ENCODE data around the gene MEF2A. TPM values are rescaled to one million over a fixed set of nuclear protein-coding genes. Genes with fewer than 3 reads are reported as not detected.

Gene MEF2A
- total RNA-seq, 1 donor from 2014 or later = 75.9 TPM

GRCh38 chr15:99594916-99595315 lies 29.1 kb downstream of the MEF2A start:
- ATAC-seq (no peak), DNase-seq (ENCODE audit: low spot score) (no peak)
- intact Hi-C loops (cut with DNase I) = no loop called here

GRCh38 chr15:99598296-99598695 lies 32.5 kb downstream of the MEF2A start:
- DNase-seq (ENCODE audit: low spot score) = no peak
- ATAC-seq = no peak
- intact Hi-C loops (cut with DNase I) = no loop called here

DNA sequence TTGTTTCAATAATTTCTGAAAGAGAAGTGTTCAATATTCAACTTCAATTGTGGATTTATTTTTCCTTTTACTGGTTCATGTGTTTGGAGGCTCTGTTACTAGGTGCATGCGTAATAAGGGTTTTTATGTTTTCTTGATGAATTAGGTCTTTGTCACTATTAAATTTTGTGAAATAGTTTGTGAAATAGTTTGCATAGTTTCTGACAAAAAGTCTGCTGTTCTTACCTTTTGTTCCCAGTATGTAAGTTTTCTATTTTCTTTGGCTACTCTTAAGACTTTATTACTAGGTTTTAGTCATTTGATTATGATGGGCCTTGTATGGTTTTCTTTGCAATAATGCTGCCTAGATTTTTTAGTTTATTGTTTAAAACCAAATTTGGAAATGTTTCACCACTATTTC lies 38.0 kb downstream of the MEF2A start:
- DNase-seq (ENCODE audit: low spot score) (no peak), ATAC-seq (peak; percentile 59)
- intact Hi-C loops (cut with DNase I) = no loop called here

GRCh38 chr15:99604865-99605264 lies 39.1 kb downstream of the MEF2A start:
- ATAC-seq = no peak

DNA sequence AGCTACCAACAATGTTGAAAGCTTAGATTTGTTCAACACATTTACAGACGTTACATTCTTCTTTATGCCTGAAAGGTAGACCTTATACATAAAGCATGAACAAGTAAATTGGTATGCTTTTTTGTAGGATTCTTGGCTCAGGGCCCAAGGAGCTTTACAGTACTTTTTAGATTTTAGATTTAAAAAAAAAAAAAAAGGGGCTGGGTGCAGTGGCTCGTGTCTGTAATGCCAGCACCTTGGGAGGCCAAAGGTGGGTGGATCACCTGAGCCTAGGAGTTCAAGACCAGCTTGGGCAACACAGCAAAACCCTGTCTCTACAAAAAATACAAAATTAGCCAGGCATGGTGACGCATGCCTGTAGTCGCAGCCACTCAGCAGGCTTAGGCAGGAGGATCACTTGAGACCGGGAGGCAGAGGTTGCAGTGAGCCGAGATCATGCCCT lies 39.7 kb downstream of the MEF2A start:
- intact Hi-C loops (cut with DNase I) = no loop called here
- no peak for DNase-seq (ENCODE audit: low spot score)
- no peak for ATAC-seq

More at GRCh38 chr15:99604865-99605264, 39.1 kb downstream of the MEF2A start:
- DNase-seq (ENCODE audit: low spot score) = no peak
- intact Hi-C loops (cut with DNase I) = no loop called here

DNA sequence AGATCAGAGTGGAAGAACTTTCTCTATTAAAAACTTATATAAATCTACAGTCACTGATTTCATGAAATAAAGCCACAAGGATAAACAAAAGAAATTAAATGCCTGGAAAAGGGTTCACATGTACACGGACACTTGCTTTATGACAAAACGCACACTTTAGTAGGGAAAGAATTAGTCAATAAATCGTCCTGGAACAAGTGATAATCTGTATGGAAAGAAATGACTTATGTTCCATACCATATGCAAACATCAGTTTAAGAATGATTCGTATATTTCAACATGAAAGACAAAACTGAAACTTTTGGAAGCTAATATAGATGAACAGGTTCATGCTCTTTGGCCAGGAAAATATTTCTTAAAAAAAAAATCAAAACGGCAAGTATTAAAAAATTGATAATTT lies 40.2 kb downstream of the MEF2A start:
- ATAC-seq (no peak), DNase-seq (ENCODE audit: low spot score) (no peak)
- intact Hi-C loops (cut with DNase I) = no loop called here

DNA sequence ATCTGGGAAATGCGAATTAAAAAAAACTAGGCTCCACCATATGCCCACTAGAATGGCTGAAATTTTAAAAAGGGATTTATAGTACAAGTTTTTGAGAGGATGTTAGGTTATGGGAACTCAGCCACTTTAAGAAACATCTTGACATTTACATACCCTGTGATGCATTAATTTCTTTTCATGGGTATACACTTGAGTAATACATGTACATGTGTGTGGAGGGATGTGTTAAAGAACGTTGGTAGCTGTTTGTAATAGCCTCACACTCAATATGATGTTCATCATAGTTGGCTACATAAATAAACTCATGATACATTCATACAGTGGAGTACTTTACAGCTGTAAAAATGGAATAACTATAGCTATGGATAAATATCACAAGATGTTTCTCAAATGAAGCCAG lies 40.9 kb downstream of the MEF2A start:
- ATAC-seq (no peak), DNase-seq (ENCODE audit: low spot score) (no peak)
- intact Hi-C loops (cut with DNase I) = no loop called here

- ATAC-seq = no peak
- no peak for DNase-seq (ENCODE audit: low spot score)
- intact Hi-C loops (cut with DNase I) = no loop called here
Measured at GRCh38 chr15:99613481-99613880, 47.7 kb downstream of the MEF2A start.

GRCh38 chr15:99613887-99614647 lies 48.3 kb downstream of the MEF2A start:
- ATAC-seq (peak; percentile 89), DNase-seq (ENCODE audit: low spot score) (no peak)
- intact Hi-C loops (cut with DNase I) = no loop called here

- intact Hi-C loops (cut with DNase I) = no loop called here
- peak; percentile 82 for ATAC-seq
- DNase-seq (ENCODE audit: low spot score) = no peak
Measured at GRCh38 chr15:99614749-99615288, 49.0 kb downstream of the MEF2A start.

- intact Hi-C loops (cut with DNase I) = no loop called here
- no peak for DNase-seq (ENCODE audit: low spot score)
- ATAC-seq = no peak
Measured at GRCh38 chr15:99615460-99615859, 49.7 kb downstream of the MEF2A start.

DNA sequence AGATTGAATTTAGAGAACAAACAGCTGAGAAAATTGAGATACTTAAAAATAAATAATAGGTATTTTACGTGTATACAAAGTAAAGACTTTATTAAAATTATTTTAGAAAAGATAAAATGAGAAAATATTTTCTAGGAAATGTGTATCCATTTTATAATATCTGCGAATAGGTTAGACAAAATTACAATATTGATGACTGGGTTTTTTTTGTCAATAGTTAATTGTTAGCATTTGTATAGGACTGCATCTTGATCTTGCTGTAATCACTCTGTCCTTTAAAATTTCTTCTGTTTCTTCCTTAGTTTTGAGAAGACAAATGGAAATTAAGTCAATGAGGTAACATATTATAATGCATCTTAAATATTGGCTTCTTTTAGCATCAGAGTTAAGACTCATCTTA lies 50.3 kb downstream of the MEF2A start:
- ATAC-seq (no peak), DNase-seq (ENCODE audit: low spot score) (no peak)
- intact Hi-C loops (cut with DNase I) = no loop called here

- intact Hi-C loops (cut with DNase I) = no loop called here
- DNase-seq (ENCODE audit: low spot score) (no peak), ATAC-seq (no peak)
Measured at GRCh38 chr15:99616773-99617342, 51.1 kb downstream of the MEF2A start.

DNA sequence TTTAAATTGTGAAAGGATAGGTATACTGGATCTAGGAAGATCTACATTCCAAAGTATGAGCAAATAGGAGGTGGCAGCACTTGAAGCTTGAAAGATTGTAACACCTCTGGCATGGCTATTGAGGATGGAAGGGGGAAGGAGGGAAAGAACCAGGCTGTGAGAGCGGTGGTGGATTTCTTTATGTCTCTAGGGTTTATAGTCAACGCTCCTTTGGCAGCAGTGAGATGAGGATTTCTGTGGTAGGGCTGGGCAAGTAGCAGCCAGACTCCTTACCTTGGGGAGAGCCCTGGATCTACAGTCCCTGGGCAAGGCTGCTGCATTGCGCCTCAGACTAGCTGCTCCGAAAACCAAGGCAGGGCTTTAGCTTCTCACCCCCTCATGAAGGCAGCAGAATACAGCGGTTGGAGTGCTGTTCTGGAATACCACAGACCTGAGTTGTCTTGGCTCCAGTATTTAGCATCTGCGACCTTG lies 53.2 kb downstream of the MEF2A start:
- intact Hi-C loops (cut with DNase I) = no loop called here

GRCh38 chr15:99619712-99620111 lies 53.9 kb downstream of the MEF2A start:
- DNase-seq (ENCODE audit: low spot score) = no peak
- ATAC-seq = no peak
- intact Hi-C loops (cut with DNase I) = no loop called here

More for the DNA sequence above, 53.2 kb downstream of the MEF2A start:
- DNase-seq (ENCODE audit: low spot score) = no peak
- ATAC-seq = no peak

GRCh38 chr15:99620178-99620577 lies 54.4 kb downstream of the MEF2A start:
- DNase-seq (ENCODE audit: low spot score) (no peak), ATAC-seq (no peak)

DNA sequence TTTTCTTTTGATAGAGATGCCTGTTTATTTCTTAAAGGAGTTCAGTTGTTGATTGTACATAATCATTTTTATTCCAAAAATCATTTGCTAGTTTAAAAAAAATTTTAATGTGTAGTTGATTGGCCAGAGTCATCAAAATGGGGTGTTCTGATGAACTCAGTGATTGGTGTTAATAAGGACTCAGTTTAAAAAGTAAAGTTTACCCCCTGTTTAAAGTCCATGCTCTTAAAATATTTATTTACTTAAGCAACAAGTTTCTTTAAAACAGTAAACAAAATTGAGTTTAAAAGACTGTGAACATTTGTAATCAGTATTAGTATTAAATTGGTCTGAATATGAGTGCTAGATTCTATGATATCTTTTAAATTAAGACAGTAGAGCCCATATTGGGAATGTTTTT lies 56.0 kb downstream of the MEF2A start:
- DNase-seq (ENCODE audit: low spot score) (no peak), ATAC-seq (no peak)
- intact Hi-C loops (cut with DNase I) = no loop called here

More at GRCh38 chr15:99620178-99620577, 54.4 kb downstream of the MEF2A start:
- intact Hi-C loops (cut with DNase I) = no loop called here

DNA sequence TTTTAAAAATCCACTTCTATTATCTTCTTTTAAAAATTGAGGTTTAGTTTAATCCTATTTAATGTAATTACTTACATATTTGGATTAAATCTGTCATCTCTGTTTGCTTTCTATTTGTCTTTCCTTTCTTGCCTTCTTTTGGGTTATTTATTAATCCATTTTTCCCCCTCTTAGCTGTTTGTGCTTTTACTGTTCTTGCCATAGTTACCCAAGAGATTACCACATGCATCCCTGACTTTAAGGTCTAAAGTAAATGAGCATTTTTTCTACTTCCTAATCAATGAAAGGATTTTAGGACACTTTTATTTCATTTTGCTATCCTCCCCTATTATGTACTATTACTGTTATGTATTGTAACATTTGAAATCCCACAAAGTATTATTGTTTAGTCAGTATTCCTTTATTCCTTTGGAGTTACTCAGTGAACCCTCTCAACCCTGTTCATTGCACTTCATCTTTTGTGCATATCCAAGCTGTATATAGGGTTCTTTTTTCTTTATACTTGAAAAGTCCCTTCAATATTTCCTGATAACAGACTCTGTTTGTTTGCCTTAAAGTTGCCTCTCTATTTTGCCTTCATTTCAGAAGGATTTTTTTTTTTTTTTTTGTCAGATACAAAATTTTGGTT lies 62.7 kb downstream of the MEF2A start:
- ATAC-seq (no peak), DNase-seq (ENCODE audit: low spot score) (no peak)
- intact Hi-C loops (cut with DNase I) = no loop called here

DNA sequence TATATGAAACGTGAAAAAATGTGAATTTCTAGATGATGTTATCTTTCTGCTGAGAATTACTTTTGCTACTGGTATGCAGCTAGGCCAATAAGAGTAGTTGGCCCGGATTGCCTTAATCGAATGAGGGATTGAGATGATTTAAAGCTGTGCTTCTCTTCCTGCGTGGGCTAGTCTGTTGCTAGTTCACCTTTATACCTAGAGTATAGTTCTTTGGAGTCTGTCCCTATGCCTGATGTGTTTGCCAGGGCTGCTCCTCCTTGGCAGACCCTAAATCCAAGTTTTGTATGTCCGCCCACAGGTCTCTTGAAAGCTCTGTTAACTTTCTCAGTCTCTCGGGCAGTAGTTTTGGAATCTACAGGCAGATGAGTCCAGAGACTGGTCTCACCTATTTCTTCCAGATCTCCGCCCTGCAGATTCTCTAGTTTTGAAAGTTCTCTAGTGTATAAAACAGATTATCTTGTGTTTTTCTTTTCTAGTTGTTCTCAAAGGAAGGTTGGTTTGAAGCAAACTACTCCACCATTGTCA lies 64.9 kb downstream of the MEF2A start:
- ATAC-seq = no peak
- intact Hi-C loops (cut with DNase I) = no loop called here

DNA sequence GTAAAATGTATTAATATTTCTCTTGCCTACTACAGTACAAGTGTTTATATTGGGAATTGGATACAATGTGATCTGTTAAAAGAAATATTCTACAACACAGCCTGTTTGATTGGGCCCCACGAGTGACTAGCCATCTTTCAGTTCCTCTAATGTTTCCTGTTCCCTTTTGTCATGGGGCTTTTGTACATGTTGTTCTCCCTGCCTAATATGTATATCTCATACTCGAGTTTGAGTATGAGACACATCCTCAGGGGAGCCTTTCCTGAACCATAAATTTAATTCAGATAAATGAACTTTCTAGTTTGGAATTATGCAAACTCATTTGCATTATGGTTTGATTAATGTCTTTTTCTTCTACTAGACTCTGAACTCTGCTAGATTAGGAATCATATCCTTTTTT lies 65.5 kb downstream of the MEF2A start:
- ATAC-seq (peak; percentile 57), DNase-seq (ENCODE audit: low spot score) (no peak)
- intact Hi-C loops (cut with DNase I) = no loop called here

More for the DNA sequence above, 64.9 kb downstream of the MEF2A start:
- no peak for DNase-seq (ENCODE audit: low spot score)
